OCI-LY7 (cell line): ENCODE data around the gene SPOCK1.

Experiments
- EZH2phosphoT487 ChIP-seq: fragments of 200-600 bp; sonication (generic); IDR thresholded peaks from 2 replicates; pipeline ENCODE4 v1.6.1; 2018; ENCODE audit warnings: low read depth, borderline replicate concordance, mild to moderate bottlenecking, mixed run types, antibody characterized with exemption, low read length, moderate library complexity, mixed read lengths
- TF ChIP-seq, protein P1 (sequence below): fragments of 200-600 bp; sonication (generic); conservative IDR thresholded peaks from 2 replicates; pipeline ENCODE4 v1.5.1; 2014; ENCODE audit warnings: mild to moderate bottlenecking, antibody characterized with exemption, low read length, moderate library complexity, mixed read lengths

DNA sequence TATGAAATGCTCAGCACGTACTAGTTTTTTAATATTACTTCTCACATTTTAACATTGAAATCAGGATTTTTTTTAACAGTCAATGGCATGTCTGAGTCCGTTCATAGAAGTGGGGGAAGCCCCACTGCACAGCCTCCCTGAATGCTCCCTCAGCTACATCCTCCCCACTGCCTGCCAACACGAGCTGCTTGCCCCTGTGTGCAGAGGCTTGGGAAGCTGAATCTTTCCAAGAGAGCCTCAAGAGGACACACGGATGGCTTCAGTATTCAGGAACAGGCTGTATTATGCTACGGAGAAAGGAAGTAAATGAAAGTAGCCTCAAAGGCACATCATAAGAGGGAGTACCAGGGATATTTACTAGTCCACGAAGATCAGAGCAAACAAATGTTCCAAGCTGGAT is 248.7 kb downstream of the SPOCK1 start:
- TF ChIP-seq, protein P1, sequence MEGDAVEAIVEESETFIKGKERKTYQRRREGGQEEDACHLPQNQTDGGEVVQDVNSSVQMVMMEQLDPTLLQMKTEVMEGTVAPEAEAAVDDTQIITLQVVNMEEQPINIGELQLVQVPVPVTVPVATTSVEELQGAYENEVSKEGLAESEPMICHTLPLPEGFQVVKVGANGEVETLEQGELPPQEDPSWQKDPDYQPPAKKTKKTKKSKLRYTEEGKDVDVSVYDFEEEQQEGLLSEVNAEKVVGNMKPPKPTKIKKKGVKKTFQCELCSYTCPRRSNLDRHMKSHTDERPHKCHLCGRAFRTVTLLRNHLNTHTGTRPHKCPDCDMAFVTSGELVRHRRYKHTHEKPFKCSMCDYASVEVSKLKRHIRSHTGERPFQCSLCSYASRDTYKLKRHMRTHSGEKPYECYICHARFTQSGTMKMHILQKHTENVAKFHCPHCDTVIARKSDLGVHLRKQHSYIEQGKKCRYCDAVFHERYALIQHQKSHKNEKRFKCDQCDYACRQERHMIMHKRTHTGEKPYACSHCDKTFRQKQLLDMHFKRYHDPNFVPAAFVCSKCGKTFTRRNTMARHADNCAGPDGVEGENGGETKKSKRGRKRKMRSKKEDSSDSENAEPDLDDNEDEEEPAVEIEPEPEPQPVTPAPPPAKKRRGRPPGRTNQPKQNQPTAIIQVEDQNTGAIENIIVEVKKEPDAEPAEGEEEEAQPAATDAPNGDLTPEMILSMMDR = no peak
- TF ChIP-seq EZH2phosphoT487 = no peak
